GM12875 (cell line): ENCODE results near the gene TCF12.
"Not testable (repeated sequence)": the region's sequence is repeated elsewhere in the genome, so short reads cannot be mapped to it uniquely, and the experiment has no call there.

Source experiments
- H3K4me3 ChIP-seq: one replicate; pipeline ENCODE4 v1.5.1; 2011; ENCODE audit warnings: low read depth, low read length, control low read depth
- CTCF ChIP-seq: IDR thresholded peaks from 2 replicates; pipeline ENCODE4 v1.5.1; 2011; ENCODE audit warnings: low read depth, mild to moderate bottlenecking, control low read depth, inconsistent platforms, low read length, moderate library complexity, borderline replicate concordance; ENCODE audit not compliant: insufficient read depth

Gene TCF12

GRCh38 chr15:56946150-56946549, 27.7 kb downstream of the TCF12 start:
- no peak for TF ChIP-seq CTCF
- no peak overlapping the region for H3K4me3 ChIP-seq

- TF ChIP-seq CTCF = no peak
- no peak overlapping the region for H3K4me3 ChIP-seq
These were observed 29.7 kb downstream of the TCF12 start for GRCh38 chr15:56948000-56948763.

- H3K4me3 ChIP-seq = no peak overlapping the region
- TF ChIP-seq CTCF = no peak
These were observed 30.3 kb downstream of the TCF12 start for GRCh38 chr15:56948764-56949101.

GRCh38 chr15:56950979-56951378, 32.5 kb downstream of the TCF12 start:
- no peak for TF ChIP-seq CTCF

GRCh38 chr15:56953790-56954189, 35.3 kb downstream of the TCF12 start:
- H3K4me3 ChIP-seq = no peak overlapping the region
- TF ChIP-seq CTCF = no peak

More at GRCh38 chr15:56950979-56951378, 32.5 kb downstream of the TCF12 start:
- no peak overlapping the region for H3K4me3 ChIP-seq

GRCh38 chr15:56955011-56955410, 36.6 kb downstream of the TCF12 start:
- H3K4me3 ChIP-seq = not testable (repeated sequence)

- no peak for TF ChIP-seq CTCF
- H3K4me3 ChIP-seq = no peak overlapping the region
These were observed 38.1 kb downstream of the TCF12 start for GRCh38 chr15:56956538-56956937.
